NCI-H1417 (cell line): Measurements from ENCODE around the gene NUDT9.
"Not testable (repeated sequence)": the region's sequence is repeated elsewhere in the genome, so short reads cannot be mapped to it uniquely, and the experiment has no call there.

Experiments used
- DNase-seq, 3 experiments: peaks; one replicate each; lab custom pipeline; 2025; lab: John Stamatoyannopoulos, UW

The NUDT9 gene

DNA sequence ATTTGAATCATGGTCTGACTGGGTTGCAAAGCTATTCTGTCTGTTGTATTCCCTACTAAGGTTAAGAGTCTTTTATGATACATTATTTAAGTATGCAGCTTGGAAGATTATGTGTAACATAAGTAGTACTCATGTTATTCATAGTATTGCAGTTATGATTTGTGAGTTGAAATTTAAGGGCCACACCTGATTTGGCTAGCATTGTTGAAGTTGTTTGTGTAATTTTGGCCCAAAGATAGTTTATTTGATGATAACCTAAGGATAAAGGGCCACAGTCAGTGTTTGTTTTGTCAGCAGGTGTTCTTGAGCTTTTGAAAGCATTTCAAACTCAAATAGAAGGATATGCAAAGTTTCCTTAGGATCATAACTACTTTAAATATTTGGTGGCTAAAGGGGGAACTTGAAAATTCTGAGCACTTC, 38.9 kb downstream of the NUDT9 start:
- no peak for DNase-seq

GRCh38 chr4:87462102-87462501, 39.7 kb downstream of the NUDT9 start:
- no peak for DNase-seq

DNA sequence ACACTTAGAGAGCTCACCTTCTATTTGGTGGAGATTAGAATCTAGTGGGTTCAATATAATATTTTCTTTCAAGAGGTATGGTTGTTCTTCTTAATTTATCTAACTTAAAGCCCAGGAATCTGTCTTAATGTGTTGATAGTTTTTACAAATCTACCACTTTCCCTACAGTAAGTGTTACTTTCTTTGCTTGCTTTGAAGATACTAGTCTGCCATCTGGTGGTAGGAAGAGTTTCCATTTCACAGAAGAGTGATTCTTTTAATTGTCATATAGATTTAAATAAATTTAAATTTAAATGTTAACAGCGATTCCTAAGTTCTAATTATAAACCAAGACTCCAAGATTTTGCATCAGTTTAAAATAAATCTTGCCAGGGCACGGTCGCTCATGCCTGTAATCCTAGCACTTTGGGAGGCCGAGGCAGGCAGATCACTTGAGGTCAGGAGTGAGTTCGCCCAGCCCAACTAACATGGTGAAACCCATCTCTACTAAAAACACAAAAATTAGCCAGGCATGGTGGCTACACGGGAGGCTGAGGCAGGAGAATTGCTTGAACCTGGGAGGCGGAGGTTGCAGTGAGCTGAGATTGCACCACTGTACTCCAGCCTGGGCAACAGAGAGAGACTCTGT, 43.5 kb downstream of the NUDT9 start:
- peak; percentile 8 to 70 (median 20) for DNase-seq

- no peak for DNase-seq
Observed at GRCh38 chr4:87469390-87469789, 47.0 kb downstream of the NUDT9 start.

GRCh38 chr4:87476934-87477333, 54.6 kb downstream of the NUDT9 start:
- DNase-seq: no peak

DNA sequence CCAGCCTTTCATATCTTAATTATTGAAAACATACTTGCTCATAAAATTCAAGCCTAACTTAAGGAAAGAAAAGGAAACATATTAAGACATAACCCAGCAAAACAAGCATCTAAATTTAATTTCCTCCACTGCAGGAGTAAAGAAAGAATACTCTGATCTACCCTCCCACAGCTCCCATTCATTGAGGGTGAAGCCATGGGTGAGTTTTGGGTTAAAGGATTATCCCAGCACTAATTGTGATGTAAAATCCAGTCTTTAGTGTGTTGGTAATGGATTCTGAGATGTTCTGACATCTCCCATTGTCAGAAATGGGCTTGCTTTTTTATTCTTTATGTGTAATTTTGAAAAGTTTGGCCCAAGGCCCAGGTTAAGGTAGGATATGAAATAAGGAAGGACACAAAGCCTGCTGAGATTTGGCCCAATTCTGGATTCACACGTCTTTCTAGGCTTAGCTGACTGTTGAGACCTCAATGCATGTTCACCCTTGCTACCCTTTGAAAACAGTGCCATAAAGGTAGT, 56.4 kb downstream of the NUDT9 start:
- DNase-seq: no peak

DNA sequence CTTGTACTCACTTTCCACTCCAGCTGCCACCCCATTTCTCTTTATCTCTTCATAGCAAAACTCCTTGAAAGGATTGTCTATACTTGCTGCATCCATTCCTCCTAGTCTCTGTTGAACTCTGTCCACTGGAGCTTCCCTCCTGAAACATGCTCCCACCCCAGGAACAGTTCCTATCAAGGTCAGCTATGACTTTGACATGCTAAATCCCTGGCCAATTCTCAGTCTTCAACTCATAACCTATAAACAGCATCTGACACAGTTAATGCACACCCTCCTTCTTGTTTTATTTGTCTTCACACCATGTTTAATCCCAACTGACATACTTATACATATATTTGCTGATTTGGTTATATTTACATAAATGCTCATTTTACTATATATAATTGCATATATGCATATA, 59.0 kb downstream of the NUDT9 start:
- DNase-seq: no peak

- DNase-seq: not testable (repeated sequence)
Observed at GRCh38 chr4:87483247-87483646, 60.9 kb downstream of the NUDT9 start.

DNA sequence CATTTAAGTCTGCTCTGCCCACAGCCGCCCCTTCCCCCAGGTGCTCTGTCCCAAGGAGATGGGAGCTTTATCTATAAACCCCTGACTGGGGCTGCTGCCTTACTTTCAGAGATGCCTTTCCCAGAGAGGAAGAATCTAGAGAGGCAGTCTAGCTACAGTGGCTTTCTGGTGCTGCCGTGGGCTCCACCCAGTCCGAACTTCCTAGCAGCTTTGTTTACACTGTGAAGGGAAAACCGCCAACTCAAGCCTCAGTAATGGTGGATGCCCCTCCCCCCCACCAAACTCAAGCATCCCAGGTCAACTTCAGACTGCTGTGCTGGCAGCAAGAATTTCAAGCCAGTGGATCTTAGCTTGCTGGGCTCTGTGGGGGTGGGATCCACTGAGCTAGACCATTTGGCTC, 66.3 kb downstream of the NUDT9 start:
- DNase-seq: not testable (repeated sequence)

DNA sequence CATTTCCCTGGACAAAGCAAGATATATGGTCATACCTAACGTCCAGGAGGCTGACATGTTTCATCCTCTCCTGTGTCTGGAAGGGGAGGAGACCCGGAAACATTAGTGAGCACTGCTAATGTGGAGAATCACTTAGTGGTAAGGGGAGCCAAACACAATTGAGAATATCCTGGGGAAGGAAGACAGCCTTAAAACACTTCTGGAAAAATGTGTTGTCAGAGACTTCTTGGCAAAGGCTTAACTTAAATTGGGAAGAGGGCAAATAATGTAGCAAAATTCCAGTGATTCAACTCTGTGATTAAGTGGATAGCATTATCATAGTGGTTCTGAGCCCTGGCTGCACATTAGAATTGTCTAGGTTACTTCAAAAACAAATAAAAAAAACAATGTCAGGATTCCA, 67.3 kb downstream of the NUDT9 start:
- DNase-seq: no peak

DNA sequence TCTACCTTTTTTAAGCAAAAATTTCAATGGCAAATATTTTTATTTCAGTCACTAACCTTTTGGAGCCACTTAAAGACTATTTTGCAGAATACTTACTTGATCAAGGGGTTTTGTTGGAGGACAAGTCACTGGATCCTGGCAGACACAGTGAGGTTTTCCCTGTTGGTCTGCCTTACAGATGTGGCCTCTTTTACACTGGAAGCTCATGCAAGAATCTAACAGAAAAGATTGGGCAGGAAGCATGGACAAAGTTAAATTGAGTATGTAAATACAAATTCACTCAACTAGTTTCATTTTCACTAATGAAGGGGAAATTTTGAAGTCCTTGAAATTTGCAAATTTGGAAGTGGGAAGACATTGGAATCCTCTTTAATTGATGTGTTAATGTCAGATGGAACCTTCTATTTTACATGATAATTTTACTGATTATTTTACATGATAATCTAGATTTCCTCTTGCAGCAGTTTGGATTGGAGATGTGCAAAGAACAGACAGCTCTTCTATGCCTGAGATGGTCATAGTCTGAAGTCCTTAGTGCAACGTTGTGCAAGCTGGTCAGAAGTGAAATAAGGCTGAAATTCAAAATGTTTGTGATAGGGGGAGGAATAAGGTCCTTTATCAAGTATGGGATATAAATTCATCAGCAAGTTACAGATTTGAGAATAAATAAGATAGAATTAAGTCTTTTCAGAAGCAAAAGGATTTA, 68.4 kb downstream of the NUDT9 start:
- no peak for DNase-seq

DNA sequence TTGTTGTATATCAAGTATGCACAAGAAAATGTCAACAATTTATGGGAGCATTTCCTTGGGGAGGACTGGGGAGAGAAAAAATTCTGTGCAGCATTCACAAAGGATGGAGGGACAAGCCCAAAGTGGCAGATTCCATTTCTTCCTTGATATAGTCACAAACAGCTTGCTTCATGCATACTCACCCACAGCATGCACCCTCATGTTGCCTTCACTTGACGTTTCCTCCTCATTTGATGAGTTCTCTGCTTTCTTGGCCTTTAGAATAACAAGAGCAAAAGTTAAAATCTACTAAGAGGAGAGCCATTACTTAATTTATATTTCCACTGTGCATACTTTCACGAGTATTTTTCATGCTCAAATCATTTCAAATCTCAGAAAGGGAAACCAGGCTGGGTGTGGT, 69.1 kb downstream of the NUDT9 start:
- DNase-seq: no peak

- not testable (repeated sequence) for DNase-seq
Observed at GRCh38 chr4:87491851-87492250, 69.5 kb downstream of the NUDT9 start.

DNA sequence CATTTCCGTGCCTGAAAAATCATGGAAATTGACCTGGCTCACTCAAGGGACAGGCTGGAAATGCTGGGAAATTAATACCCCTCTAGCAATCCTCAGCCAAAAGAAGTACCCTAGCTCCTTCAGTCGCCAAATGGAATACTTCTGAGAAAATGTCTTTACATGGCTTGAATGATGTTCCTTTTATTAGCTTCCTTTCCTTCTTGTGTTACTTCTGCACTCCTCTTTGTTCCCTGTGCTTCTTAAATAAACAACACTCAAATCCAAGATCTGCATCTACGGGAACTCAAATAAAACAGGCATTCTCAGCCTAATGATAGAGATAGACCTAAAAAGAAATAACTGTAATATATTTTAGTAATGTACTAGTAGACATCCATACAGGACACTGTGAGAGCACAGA, 70.7 kb downstream of the NUDT9 start:
- DNase-seq: no peak

DNA sequence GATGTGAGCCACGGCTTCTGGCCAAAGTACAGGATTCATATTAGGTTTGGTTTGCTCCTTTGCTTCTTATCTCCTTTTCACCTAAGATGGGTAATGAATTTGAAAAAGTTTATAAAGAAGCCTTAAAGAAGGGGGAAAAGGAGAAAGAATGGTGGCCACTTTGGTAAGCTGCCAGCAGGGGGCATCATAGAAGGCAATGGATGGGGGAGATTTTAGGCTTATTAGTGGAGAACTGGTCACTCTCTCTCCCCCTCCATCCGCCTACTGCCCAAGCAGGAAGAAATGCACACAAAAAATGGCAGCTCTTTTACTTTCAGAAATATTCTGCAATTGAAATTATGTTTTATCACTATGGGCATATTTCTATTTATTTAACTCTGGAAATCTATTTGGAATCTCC, 74.8 kb downstream of the NUDT9 start:
- no peak for DNase-seq

DNA sequence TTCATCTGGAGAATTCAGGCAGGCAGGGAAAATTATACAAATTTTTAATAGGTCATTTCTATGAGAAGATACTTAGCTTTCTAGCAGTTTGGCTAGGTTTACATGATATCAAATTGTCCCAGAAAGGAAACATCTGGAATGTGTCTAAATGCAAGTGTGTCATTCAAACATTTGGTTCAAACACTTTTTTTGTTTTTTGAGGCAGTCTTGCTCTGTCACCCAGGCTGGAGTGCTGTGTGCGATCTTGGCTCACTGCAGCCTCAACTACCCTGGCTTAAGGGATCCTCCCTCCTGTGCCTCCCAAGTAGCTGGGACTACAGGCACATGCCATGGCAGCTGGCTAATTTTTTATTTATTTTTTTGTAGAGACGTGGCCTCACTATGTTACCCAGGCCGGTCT, 75.2 kb downstream of the NUDT9 start:
- DNase-seq: no peak

- DNase-seq: no peak
Observed at GRCh38 chr4:87498446-87498900, 76.1 kb downstream of the NUDT9 start.

GRCh38 chr4:87499403-87500091, 77.2 kb downstream of the NUDT9 start:
- no peak for DNase-seq

- no peak for DNase-seq
Observed at GRCh38 chr4:87500092-87500462, 77.7 kb downstream of the NUDT9 start.

DNA sequence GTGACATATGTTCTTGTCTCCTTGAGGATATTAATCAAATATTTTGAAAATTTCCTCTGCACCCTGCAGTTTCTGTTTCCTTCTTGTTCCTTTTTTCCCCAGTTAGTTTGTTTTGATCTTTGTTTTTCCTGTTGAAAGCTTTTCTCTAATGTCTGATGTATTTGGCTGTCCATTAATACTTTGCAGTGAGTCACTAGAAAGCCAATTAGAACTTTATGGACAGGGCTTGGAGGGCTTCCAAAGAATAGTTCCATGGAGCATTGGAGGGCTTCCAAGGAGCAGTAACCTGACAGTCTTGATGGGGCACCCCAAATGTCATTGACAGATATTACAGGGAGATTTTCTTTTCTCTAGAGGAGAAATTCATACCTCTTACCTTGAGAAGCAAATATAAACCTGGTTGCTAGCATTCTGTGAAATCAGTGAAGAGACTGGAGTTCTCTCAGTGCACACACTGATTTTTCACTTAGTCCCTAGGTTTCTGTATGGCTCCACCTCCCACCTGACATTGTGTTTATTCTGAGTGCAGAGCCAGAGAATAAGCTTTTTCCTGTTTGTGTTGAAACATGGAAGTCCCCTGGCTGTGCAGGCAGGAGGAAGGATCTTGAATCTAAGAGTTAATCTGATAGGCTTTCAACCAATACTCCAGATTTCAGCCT, 80.3 kb downstream of the NUDT9 start:
- DNase-seq: peak in 2 of 3 experiments; percentile 14 to 52

DNA sequence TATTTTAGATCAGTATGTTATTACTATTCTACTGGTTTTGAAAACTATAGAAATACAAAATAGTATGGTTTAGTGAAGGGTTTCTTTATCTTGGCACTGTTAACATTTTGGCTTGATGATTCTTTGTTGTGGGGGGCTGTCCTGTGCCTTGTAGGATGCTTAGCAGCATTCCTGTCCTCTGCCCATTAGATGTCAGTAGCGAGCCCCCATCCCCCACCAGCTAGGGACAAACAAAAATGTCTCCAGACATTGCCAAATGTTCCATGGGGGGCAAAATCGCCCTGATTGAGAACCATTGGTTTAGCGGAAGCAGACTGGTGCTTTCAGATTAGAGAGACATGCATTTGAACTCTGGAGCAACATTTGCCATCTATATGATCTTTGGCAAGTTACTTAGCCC, 83.5 kb downstream of the NUDT9 start:
- DNase-seq: no peak

- no peak for DNase-seq
Observed at GRCh38 chr4:87506974-87507701, 84.8 kb downstream of the NUDT9 start.
